Activated T-helper 17 cell treated with anti-CD3 and anti-CD28 coated beads, Interleukin-2, amount 50 U/mL, for 72 hours (primary cell): ENCODE results near the gene DRD4. TPM values are rescaled to one million over a fixed set of nuclear protein-coding genes. Genes with fewer than 3 reads are reported as not detected.
A peak's percentile ranks its signal among the peaks of the same experiment; 100 is the strongest.

Source experiments
- ATAC-seq: fragments of 150-1000 bp; cut with Tn5 transposase; replicated peaks from 2 replicates; pipeline ENCODE4 v1.10.0; 2021; ENCODE audit warnings: mild to moderate bottlenecking, moderate library complexity
- H3K27ac Mint-ChIP-seq: one replicate; pipeline ENCODE4 v1.8.0; 2022; ENCODE audit warnings: mixed read lengths
- H3K27me3 Mint-ChIP-seq: one replicate; pipeline ENCODE4 v1.8.0; 2022; ENCODE audit warnings: mixed read lengths
- H3K36me3 Mint-ChIP-seq: one replicate; pipeline ENCODE4 v1.8.0; 2022; ENCODE audit warnings: low read depth, mild to moderate bottlenecking, mixed read lengths
- H3K4me1 Mint-ChIP-seq: one replicate; pipeline ENCODE4 v1.8.0; 2022; ENCODE audit warnings: mixed read lengths
- H3K4me3 Mint-ChIP-seq: one replicate; pipeline ENCODE4 v1.8.0; 2022; ENCODE audit warnings: mild to moderate bottlenecking, mixed read lengths
- H3K9me3 Mint-ChIP-seq: one replicate; pipeline ENCODE4 v1.8.0; 2022; ENCODE audit warnings: mixed read lengths
- total RNA-seq, 2 donors: library from RNA; stranded (reverse); gene quantifications; one replicate each; pipeline ENCODE4 v1.2.3, GENCODE V29; 2022

DRD4 gene
- total RNA-seq, 2 donors from 2014 or later, result 0.48 to 3.8 TPM

GRCh38 chr11:605286-606129 lies 31.6 kb upstream of the DRD4 start:
- Mint-ChIP-seq H3K27ac (no peak overlapping the region), H3K4me3 (no peak overlapping the region), H3K9me3 (no peaks in the 10 kb centered on the region), H3K36me3 (peaks cover 83% of the 10 kb centered on the region), H3K4me1 (no peaks in the 10 kb centered on the region), H3K27me3 (no peaks in the 10 kb centered on the region)
- no peak for ATAC-seq

GRCh38 chr11:606245-606644 lies 30.8 kb upstream of the DRD4 start:
- H3K9me3 Mint-ChIP-seq, result no peaks in the 10 kb centered on the region
- peaks cover 79% of the 10 kb centered on the region for H3K36me3 Mint-ChIP-seq
- H3K27ac Mint-ChIP-seq, result no peak overlapping the region
- H3K27me3 Mint-ChIP-seq, result no peaks in the 10 kb centered on the region
- H3K4me1 Mint-ChIP-seq, result no peaks in the 10 kb centered on the region
- H3K4me3 Mint-ChIP-seq, result no peak overlapping the region
- ATAC-seq, result no peak

- H3K36me3 Mint-ChIP-seq, result peaks cover 79% of the 10 kb centered on the region
- H3K27me3 Mint-ChIP-seq, result no peaks in the 10 kb centered on the region
- no peak overlapping the region for H3K27ac Mint-ChIP-seq
- no peaks in the 10 kb centered on the region for H3K4me1 Mint-ChIP-seq
- H3K9me3 Mint-ChIP-seq, result no peaks in the 10 kb centered on the region
- no peak for ATAC-seq
- no peak overlapping the region for H3K4me3 Mint-ChIP-seq
These were observed 29.9 kb upstream of the DRD4 start for GRCh38 chr11:607020-607780.

GRCh38 chr11:607971-608659 lies 29.0 kb upstream of the DRD4 start:
- Mint-ChIP-seq H3K27ac (no peak overlapping the region), H3K4me3 (no peak overlapping the region)

GRCh38 chr11:608791-609251 lies 28.2 kb upstream of the DRD4 start:
- Mint-ChIP-seq H3K9me3 (no peaks in the 10 kb centered on the region), H3K27ac (no peak overlapping the region), H3K4me1 (no peaks in the 10 kb centered on the region), H3K4me3 (no peak overlapping the region), H3K27me3 (no peaks in the 10 kb centered on the region), H3K36me3 (peaks cover 68% of the 10 kb centered on the region)
- ATAC-seq, result no peak

More at GRCh38 chr11:607971-608659, 29.0 kb upstream of the DRD4 start:
- H3K4me1 Mint-ChIP-seq, result no peaks in the 10 kb centered on the region
- H3K9me3 Mint-ChIP-seq, result no peaks in the 10 kb centered on the region
- peaks cover 73% of the 10 kb centered on the region for H3K36me3 Mint-ChIP-seq
- H3K27me3 Mint-ChIP-seq, result no peaks in the 10 kb centered on the region
- ATAC-seq, result no peak

GRCh38 chr11:609341-609811 lies 27.7 kb upstream of the DRD4 start:
- ATAC-seq, result no peak
- Mint-ChIP-seq H3K4me1 (no peaks in the 10 kb centered on the region), H3K27ac (no peak overlapping the region), H3K9me3 (no peaks in the 10 kb centered on the region), H3K4me3 (no peak overlapping the region), H3K36me3 (peaks cover 62% of the 10 kb centered on the region), H3K27me3 (no peaks in the 10 kb centered on the region)

GRCh38 chr11:610146-610801 lies 26.8 kb upstream of the DRD4 start:
- Mint-ChIP-seq H3K9me3 (no peaks in the 10 kb centered on the region), H3K36me3 (peaks cover 53% of the 10 kb centered on the region), H3K27ac (no peak overlapping the region), H3K4me1 (no peaks in the 10 kb centered on the region), H3K27me3 (no peaks in the 10 kb centered on the region), H3K4me3 (no peak overlapping the region)
- no peak for ATAC-seq

GRCh38 chr11:611001-611996 lies 25.8 kb upstream of the DRD4 start:
- H3K27me3 Mint-ChIP-seq, result no peaks in the 10 kb centered on the region
- no peak overlapping the region for H3K27ac Mint-ChIP-seq
- H3K9me3 Mint-ChIP-seq, result no peaks in the 10 kb centered on the region

GRCh38 chr11:612201-612960 lies 24.7 kb upstream of the DRD4 start:
- Mint-ChIP-seq H3K36me3 (peaks cover 37% of the 10 kb centered on the region), H3K27me3 (no peaks in the 10 kb centered on the region), H3K4me3 (no peak overlapping the region), H3K9me3 (no peaks in the 10 kb centered on the region), H3K27ac (no peak overlapping the region), H3K4me1 (no peaks in the 10 kb centered on the region)
- ATAC-seq, result no peak

More at GRCh38 chr11:611001-611996, 25.8 kb upstream of the DRD4 start:
- peaks cover 48% of the 10 kb centered on the region for H3K36me3 Mint-ChIP-seq
- no peak overlapping the region for H3K4me3 Mint-ChIP-seq
- H3K4me1 Mint-ChIP-seq, result no peaks in the 10 kb centered on the region
- ATAC-seq, result no peak

- Mint-ChIP-seq H3K27ac (no peak overlapping the region), H3K4me3 (no peak overlapping the region), H3K36me3 (peaks cover 31% of the 10 kb centered on the region), H3K4me1 (no peaks in the 10 kb centered on the region), H3K9me3 (no peaks in the 10 kb centered on the region), H3K27me3 (no peaks in the 10 kb centered on the region)
- ATAC-seq, result no peak
These were observed 24.1 kb upstream of the DRD4 start for GRCh38 chr11:612961-613300.

- Mint-ChIP-seq H3K27ac (no peak overlapping the region), H3K9me3 (no peaks in the 10 kb centered on the region), H3K4me1 (no peaks in the 10 kb centered on the region), H3K4me3 (peak overlapping the region; percentile 75), H3K36me3 (peaks cover 27% of the 10 kb centered on the region), H3K27me3 (no peaks in the 10 kb centered on the region)
- ATAC-seq, result peak; percentile 18
These were observed 23.6 kb upstream of the DRD4 start for GRCh38 chr11:613369-613968.

- Mint-ChIP-seq H3K36me3 (peaks cover 20% of the 10 kb centered on the region), H3K27ac (no peak overlapping the region), H3K27me3 (no peaks in the 10 kb centered on the region), H3K9me3 (no peaks in the 10 kb centered on the region), H3K4me1 (no peaks in the 10 kb centered on the region), H3K4me3 (peak overlapping the region; percentile 75)
- ATAC-seq, result no peak
These were observed 22.9 kb upstream of the DRD4 start for GRCh38 chr11:614021-614622.
